Measurements from ENCODE around the gene SLC35G3.

- TF ChIP-seq, protein P1, sequence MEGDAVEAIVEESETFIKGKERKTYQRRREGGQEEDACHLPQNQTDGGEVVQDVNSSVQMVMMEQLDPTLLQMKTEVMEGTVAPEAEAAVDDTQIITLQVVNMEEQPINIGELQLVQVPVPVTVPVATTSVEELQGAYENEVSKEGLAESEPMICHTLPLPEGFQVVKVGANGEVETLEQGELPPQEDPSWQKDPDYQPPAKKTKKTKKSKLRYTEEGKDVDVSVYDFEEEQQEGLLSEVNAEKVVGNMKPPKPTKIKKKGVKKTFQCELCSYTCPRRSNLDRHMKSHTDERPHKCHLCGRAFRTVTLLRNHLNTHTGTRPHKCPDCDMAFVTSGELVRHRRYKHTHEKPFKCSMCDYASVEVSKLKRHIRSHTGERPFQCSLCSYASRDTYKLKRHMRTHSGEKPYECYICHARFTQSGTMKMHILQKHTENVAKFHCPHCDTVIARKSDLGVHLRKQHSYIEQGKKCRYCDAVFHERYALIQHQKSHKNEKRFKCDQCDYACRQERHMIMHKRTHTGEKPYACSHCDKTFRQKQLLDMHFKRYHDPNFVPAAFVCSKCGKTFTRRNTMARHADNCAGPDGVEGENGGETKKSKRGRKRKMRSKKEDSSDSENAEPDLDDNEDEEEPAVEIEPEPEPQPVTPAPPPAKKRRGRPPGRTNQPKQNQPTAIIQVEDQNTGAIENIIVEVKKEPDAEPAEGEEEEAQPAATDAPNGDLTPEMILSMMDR (IDR thresholded peaks at IDR 0.05; ENCODE audit: insufficient read depth, low read length), result no peak
- TF ChIP-seq REST (IDR thresholded peaks at IDR 0.05; ENCODE audit: insufficient replicate concordance, low read depth) (no peak), POLR2AphosphoS5 (IDR thresholded peaks at IDR 0.05; ENCODE audit: low read depth) (no peak)
Observed at GRCh38 chr17:35184274-35184673, 9.9 kb downstream of the SLC35G3 start.

Data from HL-60 (cell line).